SK-MEL-5 (cell line): Measurements from ENCODE around the gene GNAQ. TPM values are rescaled to one million over a fixed set of nuclear protein-coding genes. Genes with fewer than 3 reads are reported as not detected.

Experiments used
- DNase-seq: peaks from one replicate; pipeline ENCODE4 v3.0.0-alpha.2; 2016; ENCODE audit warnings: low read depth, low spot score
- in situ Hi-C: cut with HindIII; loops from 2 replicates; pipeline ENCODE4 v1.10.0; 2016; ENCODE audit warnings: low sequenced_read_pairs, high pct_unique_total_duplicates, low pct_unique_long_range_greater_than_20kb
- total RNA-seq: library from RNA; depleted of rRNA; stranded (reverse); fragments of >200 nt; shearing (Covaris generic); gene quantifications from 2 replicates; pipeline ENCODE4 v1.2.3, GENCODE V29; 2014

Gene GNAQ
- total RNA-seq, 1 experiment from 2014 or later, result 27.1 TPM

DNA sequence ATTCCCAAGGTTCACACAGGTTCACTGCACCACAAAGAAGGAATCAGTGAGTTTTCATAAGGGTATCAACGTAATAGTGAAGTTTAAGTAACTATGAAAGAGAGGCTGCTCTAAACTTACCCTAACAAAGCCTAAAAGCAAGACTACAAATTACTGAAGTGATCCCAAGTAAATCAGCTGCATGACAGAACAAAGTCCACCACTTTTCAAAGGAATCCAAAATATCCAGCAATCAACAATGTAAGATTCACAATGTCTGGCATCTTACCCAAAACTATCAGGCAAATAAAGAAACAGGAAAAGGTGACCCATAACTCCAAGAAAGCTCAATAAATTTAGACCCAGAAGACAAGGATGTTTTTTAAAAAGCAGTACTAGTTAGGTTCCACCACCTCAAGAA is 70.1 kb downstream of the GNAQ start:
- in situ Hi-C loops, result no loop called here
- no peak for DNase-seq

DNA sequence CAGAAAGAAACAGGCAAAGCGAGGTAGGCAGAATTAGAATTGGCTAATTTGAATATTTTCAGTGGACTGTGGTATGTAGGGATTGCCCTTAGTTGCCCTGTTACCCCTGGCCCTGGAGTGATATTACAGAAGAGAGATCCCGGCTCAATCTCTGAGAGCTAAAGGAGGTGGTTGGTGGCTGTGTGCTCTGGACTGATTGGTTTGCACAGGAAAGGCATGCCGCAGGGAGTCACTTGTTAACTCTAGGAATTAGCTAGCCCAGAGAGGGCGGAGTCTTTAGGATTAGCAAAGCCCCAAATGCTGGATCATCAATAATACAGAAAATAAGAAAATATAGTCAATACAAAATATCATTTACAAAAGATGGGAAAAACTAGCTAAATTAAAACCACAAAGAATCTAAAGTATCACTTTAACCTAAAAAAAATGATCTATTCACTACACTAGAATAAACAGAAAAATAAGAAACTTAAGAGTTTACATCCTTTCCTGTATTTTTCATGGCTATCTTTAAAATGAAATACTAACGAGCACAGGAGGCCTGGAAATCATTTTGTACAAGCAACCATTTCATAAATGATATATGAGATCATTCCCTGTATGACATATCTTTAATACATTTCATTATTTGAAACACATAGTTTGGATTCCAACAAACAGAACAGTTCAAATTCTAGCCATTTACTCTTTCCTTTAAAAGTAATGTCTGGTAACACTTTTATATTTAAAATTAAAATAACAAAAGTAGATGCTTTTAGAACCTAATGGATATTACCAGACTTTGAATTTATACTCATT is 71.1 kb downstream of the GNAQ start:
- in situ Hi-C loops, result no loop called here
- no peak for DNase-seq

DNA sequence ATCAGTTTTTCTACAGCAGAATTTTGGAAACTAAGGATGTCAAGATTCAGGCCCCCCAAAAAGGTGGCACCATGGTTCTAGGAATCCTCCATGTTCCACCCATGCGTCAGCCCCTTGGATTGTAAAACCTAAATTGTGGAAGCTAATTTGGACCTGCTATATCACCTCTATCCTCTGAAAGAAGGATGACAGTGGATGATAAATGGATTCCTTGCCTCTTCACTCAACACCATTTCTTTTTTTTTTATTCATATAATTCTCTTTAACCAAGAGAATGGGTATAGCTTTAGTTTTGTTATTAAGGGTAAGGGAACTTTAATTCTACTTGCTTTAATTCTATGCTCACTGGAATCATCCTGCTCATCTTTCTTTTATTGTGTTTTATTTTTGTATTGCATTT is 71.8 kb downstream of the GNAQ start:
- in situ Hi-C loops, result no loop called here
- DNase-seq, result no peak

DNA sequence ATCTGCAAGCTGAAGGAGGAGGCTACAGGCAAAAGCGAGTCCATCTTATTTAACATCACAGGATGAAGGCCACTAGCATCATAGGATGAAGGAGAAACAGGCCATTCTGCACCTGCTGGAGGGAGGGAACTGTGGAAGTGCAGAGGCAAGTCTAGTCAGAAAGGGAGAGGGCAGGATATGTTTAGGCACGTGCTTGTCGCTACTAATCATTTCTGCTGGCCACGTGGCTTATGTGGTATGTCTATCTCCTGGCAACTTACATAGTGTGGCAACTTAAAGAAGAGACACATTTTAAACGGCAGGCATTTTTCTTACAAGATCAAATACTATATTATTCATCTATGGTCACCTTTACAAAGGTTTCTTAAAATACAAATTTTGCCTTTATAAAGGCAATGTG is 74.0 kb downstream of the GNAQ start:
- DNase-seq, result no peak
- in situ Hi-C loops, result no loop called here

DNA sequence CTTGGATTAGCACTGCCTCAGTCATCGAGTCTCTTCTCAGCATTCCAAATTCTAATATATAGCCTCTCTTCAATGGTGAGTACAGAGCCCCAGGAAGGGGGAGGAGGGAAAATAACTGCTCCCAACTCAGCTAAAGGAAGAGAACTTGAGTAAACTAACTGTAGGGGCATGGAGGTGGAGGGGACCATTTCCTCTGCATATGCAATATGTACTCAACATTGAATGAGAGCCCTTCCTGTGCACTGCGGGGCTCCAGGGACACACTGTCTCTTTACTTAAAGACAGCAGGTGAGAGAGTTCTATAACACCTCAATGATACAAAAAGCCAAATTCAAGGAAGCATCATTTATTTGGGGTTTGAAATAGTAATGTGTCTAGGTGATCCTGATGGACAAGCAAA is 75.1 kb downstream of the GNAQ start:
- in situ Hi-C loops, result no loop called here
- no peak for DNase-seq

DNA sequence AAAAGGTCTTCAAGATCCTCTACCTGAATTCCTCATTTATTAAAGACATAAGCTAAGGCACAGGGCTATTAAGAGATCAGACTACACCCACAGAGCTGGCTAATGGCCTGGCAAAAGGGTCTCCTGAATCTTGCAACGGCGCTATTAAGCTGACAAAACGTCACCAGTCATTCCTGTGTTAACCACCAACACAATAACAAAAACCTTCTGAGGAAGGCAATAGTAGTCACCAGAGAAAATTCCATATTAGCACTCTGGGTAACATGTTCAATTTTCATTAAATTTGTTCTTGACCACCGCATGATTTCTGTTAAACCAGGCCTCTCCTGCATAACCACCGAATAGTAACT is 77.0 kb downstream of the GNAQ start:
- in situ Hi-C loops, result no loop called here
- no peak for DNase-seq

DNA sequence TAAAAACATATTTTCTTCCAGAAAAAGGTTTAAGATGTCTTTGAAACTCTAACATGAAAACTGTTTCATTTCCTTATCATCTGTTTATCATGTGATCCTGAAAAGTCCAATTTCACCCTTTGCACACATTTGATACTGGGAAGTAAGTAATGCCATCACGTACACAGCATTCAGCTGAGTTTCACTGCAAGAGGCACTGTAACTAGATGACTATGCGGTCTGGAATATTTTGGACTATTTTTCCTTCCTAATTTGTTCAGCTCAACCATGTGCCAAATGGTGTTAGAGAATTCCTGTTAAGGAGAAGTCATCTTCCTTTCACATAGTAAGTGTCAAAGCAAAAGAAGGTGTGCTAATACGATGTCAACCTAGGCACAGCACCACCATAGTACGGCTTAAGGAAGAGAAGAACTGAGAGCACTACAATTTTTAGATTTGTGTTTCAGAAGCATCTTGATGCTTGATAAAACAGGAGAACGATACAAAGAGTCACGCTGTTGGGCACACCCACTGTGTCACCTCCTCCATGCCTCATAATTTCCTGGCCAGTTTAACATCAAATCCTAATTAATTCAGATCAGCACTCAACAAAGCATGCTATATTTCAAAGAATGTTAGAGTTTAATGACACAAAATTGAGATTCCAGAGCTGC is 77.5 kb downstream of the GNAQ start:
- no peak for DNase-seq
- in situ Hi-C loops, result no loop called here

DNA sequence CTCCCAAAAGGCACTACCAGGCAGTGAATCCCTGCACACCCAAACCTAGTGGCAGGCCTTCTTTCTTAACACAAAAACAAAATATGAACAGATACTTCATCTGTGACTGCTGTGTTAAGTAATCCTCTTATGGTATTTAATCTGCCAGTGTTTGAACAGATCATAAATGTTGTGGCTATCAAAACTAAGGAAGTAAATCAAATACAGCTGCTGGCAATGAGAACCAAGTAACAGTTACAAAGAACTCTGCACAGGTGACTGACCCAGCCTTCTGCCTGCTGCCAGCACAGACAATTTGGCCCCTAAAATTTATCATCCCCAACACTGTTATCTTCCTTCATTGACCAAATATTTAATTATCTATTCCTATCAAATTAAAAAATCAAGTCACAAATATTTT is 78.0 kb downstream of the GNAQ start:
- no peak for DNase-seq
- in situ Hi-C loops, result no loop called here

DNA sequence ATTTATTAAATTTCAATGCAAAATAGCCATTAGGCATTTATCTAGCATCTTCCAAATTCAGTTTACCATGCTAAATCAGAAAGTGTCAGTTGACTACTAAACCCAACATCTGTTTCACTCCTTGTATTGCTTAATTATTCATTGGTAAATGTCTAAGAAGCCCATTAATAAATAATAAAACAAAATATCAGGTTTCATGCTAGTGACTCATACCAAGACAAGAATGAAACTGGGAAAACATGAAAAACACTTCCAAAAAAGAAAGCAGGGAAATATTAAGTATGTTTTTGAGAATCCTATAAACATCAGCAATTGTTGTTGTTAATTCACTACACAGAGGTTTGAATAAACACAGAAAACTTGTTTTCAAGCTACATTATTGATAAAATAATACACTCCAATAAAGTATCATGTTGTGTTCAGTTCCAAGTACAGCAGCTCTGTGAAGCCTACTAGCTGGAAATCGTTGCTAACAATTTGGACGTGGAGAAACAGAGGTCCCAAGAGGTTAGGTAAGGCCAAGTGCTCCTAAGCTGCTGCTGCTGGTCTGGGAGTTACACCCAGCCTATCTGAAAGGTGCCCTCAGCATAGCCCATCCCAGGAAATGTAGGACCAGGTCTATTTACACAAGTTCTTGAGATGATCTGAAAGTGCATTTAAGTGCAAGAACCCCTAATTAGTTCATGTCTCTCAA is 78.8 kb downstream of the GNAQ start:
- no peak for DNase-seq
- in situ Hi-C loops, result no loop called here

DNA sequence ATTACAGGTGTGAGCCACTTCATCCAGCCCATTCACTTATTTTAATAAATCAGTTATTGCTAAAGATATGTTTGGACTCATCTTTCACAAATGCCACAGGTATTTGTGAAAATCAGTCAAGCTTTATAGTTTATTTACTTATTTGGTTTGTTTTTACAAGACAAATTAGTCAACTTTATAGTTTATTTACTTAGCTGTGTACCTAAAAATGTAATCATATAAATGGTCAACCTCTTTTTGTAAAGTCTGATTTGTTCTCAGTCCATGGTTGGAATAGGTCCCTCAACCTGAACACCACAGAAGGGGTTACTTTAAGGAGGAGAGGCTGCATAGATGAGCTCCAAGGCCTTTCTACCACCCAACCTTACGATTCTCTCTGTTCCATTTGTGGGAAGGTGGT is 80.2 kb downstream of the GNAQ start:
- in situ Hi-C loops, result no loop called here
- DNase-seq, result no peak

DNA sequence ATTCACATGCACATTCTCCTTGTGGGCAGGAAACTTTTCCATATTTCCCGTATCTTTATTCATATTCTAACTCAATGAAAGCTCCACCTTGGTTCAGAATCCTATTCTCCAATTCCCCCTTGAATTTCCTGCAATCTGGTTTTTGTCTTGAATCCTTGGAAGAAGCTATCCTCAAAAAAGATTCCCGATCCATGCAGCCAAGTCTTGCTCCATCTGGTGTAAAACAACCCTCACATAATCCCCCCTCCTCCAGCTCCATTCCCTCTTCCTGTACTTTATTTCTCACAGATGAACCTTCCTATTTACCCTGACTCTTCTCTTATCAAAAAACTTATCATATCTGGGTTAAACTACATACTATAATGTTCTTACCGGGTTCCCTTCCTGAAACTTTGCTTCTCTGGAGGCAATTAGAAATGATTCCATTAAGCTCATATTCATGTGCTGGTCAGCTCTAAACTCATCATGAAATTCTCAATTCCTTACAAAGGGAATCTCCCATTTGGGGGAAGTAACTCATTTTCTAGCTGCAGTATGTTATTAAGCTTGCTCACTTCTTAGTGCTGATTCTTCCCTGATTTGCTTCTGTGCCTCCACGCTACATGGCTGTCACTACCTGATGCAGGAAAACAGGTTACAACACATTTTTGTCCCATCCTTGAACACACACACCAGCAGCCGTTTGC is 81.7 kb downstream of the GNAQ start:
- no peak for DNase-seq
- in situ Hi-C loops, result no loop called here

DNA sequence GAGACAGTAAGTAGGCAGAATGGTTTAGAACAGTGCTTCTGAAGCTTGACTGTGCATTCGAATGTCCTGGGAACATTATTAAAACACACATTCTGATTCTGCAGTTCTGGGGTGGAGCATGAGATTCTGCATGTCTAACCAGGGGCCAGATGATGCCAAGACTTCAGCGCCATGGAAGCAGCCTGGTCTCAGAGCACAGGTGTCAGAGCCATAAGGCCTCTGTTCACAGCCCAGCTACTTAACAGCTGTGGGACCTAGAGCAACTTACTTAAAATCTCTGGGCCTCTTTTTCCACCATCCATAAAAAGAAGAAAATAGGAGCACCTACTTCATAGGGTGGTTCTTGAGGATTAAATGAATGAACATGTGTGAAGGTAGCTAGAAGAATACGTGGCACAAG is 84.0 kb downstream of the GNAQ start:
- in situ Hi-C loops, result no loop called here
- no peak for DNase-seq

DNA sequence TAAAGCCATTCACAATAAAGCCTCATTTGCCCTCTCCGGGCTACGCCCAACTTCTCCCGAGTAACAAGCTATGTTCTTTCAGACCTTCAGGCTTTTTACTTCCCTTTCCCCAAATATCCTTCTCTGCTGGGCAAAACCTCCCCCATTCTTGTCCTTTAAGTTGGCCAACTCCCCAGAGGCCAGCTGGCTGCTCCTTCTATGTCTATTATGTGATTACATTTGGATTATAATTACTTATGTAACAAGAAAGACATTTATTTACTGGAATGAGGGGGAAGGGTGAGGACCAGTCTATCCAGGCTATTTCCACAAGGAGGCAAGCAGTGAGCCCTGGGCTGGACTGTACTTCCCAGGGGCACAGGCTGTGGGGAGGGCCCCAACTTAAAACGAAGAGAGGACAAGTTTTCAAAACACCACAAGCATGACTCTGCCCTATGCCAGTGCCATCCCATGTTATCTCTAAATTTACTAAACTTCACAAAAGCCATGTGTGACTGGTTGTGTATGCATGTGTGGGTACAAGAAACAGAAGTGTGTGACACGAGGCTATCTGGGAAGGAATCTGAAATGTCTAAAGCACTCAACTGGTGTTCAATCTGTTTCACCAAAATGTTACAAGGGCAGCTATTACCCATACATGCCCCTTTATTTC is 84.5 kb downstream of the GNAQ start:
- in situ Hi-C loops, result no loop called here
- no peak for DNase-seq

DNA sequence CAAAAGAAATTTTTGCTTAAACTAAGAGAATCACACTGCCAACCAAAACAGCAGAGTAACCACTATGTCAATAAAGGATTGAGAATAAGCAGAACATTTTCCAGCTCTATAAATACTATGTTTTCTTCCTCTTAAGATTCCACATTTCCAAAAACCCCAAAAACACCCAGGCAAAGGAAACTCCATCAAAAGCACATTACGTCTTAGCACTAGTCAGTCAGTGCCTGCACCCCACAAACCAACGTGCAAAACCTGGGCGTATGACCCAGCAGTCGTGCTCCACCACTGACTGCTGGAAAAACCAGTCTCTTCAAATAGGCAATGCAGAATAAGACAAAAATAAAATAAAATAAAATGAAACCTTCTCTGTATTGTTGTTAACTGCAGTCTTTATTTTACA is 85.3 kb downstream of the GNAQ start:
- DNase-seq, result no peak
- in situ Hi-C loops, result no loop called here

DNA sequence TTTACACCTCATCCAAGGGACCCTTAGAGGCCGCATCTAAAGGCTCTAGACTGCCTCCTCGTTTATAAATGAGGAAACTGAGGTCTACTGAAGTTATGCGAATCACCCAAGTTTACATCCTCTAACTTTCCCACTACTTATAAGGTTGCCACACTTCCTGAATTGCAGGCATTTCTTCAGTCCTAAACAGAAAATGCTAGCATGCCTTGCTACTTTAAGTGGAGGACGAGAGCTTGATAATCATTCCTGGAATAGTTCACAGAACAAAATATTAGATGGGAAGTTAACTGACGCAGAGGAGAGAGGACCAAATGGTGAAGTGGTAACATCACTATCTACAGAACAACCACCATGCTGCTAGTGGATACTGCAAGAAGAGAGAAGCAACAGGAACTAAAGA is 85.8 kb downstream of the GNAQ start:
- no peak for DNase-seq
- in situ Hi-C loops, result no loop called here

DNA sequence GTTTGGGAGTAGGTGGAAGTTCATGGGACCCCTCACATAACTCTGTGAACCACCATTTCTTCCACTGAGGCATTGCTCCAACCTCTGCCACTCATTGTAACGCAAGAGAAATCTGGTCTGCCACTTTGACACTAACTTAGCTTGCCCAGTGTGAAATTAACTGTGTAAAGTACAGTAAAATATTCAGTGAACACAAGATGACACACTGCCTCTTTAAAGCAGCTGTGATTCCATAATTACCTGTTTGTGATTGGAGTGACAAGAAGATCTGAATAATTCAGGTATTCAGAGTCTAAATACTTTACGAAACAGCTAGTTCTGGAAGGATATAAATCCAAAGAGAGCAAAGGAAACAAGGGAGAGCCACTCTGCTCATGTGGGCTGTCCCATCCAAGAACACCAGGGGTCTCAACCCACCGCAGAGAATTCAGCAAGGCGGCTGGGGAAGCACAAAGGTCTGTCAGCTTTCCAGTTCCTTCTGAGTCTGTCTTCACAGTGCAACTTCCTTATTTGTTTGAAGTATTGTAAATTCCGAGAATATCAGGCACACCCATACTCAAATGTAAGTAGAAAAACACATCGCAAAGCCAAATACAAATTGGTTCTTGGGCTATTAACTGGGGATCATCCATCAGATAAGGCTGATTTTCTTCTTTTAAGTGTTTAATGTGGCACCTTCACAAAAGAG is 86.9 kb downstream of the GNAQ start:
- in situ Hi-C loops, result no loop called here
- DNase-seq, result no peak

DNA sequence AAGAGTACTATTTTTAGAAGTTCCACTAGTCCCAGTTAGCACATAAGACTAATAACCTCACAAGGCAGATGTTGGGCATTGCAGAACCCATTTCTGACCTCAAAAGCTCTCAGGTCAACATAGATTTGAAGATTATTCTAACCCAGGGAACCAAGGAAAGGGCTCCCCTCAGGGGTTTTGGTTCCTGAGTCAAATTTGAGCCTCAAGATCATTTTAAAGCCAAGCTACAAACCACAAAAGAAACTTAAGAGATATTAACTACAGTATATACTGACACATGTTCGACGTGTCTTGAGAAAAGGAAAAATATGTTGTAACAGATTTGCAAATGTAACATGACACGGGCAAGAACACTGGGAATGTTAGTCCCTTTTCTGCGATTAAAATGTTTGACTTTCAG is 88.6 kb downstream of the GNAQ start:
- no peak for DNase-seq
- in situ Hi-C loops, result no loop called here
